Mucosa of descending colon (tissue), 3 donors: ENCODE measurements around the gene MIEF1. TPM values are rescaled to one million over a fixed set of nuclear protein-coding genes. Genes with fewer than 3 reads are reported as not detected.

ENCODE experiments used
- ATAC-seq: fragments of 200-7000 bp; cut with Tn5 transposase; one replicate; pipeline ENCODE4 v1.9.1; 2020; ENCODE audit warnings: mild to moderate bottlenecking, moderate library complexity
- DNase-seq, 3 donors: peaks; one replicate each; pipeline ENCODE4 v3.0.0-alpha.2; 2020
- H3K36me3 ChIP-seq: fragments of 200-600 bp; one replicate; pipeline ENCODE4 v1.8.0; 2021; ENCODE audit warnings: low read depth, mild to moderate bottlenecking
- H3K4me1 ChIP-seq: fragments of 200-600 bp; one replicate; pipeline ENCODE4 v1.8.0; 2021; ENCODE audit warnings: low read depth, mild to moderate bottlenecking
- H3K4me3 ChIP-seq: fragments of 200-600 bp; one replicate; pipeline ENCODE4 v1.8.0; 2021; ENCODE audit warnings: mild to moderate bottlenecking
- H3K9me3 ChIP-seq: fragments of 200-600 bp; one replicate; pipeline ENCODE4 v1.8.0; 2021; ENCODE audit warnings: mild to moderate bottlenecking
- CTCF ChIP-seq: fragments of 200-600 bp; IDR thresholded peaks from one replicate; pipeline ENCODE4 v1.8.0; 2022; ENCODE audit warnings: antibody characterized with exemption, mild to moderate bottlenecking
- intact Hi-C, 2 donors: fragments of 100-400 bp; cut with DNase I in 1 of 2; cut with micrococcal nuclease in 1 of 2; formaldehyde crosslinking; loops; one replicate each; pipeline versions ENCODE4 v1.11.0 to v1.11.1; 2022; cut with DNase I, micrococcal nuclease
- total RNA-seq, 3 donors: library from RNA; stranded (reverse); fragmentation: NEBNext Ultra II Directional in 2 of 3; extraction: Animal tissue kit (Norgen Biotek cat#: 25700) in 2 of 3; gene quantifications; one replicate each; pipeline versions ENCODE4 v1.2.1 to v1.2.4, GENCODE V29; 2021 to 2023
- donor health status: DM: no; HTN: no; CAD: no; lungs with moderate emphysema.
- donor health status: DM: no; HTN: no; CAD: no.
- donor health status: DM: no; HTN: yes; CAD: no.

MIEF1 gene
- total RNA-seq, 3 donors from 2014 or later, result 29.8 to 38.4 (median 34.0) TPM

GRCh38 chr22:39530692-39531331 is 28.7 kb downstream of the MIEF1 start:
- no peaks in the 10 kb centered on the region for H3K36me3 ChIP-seq
- intact Hi-C loops, result loop anchor here in 1 of 2 donors (10.0 kb wide), 1 partner anchor 814 kb away; the partner anchor contains the start of gene ADSL
- no peak for ATAC-seq
- DNase-seq, result peak in 1 of 3 donors; percentile 52
- TF ChIP-seq CTCF, result no peak
- peaks cover 57% of the 10 kb centered on the region for H3K4me1 ChIP-seq
- H3K9me3 ChIP-seq, result no peaks in the 10 kb centered on the region
- H3K4me3 ChIP-seq, result no peak overlapping the region

- peaks cover 52% of the 10 kb centered on the region for H3K4me1 ChIP-seq
Measured at GRCh38 chr22:39532215-39533073, 30.4 kb downstream of the MIEF1 start, which contains the start of gene RPS19BP1. RPS19BP1 (minus strand) TSS chr22:39532748; CDS start chr22:39532738, 10 bp downstream.

GRCh38 chr22:39534092-39534506 is 32.0 kb downstream of the MIEF1 start:
- DNase-seq, result peak in 2 of 3 donors; percentile 48 to 65
- TF ChIP-seq CTCF, result no peak
- no peak overlapping the region for H3K4me3 ChIP-seq
- no peak for ATAC-seq
- intact Hi-C loops, result loop anchor here in 1 of 2 donors (10.0 kb wide), 1 partner anchor 811 kb away; the partner anchor contains the start of gene ADSL
- H3K36me3 ChIP-seq, result no peaks in the 10 kb centered on the region
- peaks cover 35% of the 10 kb centered on the region for H3K4me1 ChIP-seq
- no peaks in the 10 kb centered on the region for H3K9me3 ChIP-seq

More at GRCh38 chr22:39532215-39533073, 30.4 kb downstream of the MIEF1 start, which contains the start of gene RPS19BP1:
- DNase-seq (peak; percentile 99 to 100 (median 100)), ATAC-seq (peak; percentile 84)
- no peaks in the 10 kb centered on the region for H3K36me3 ChIP-seq
- intact Hi-C loops, result loop anchor here in 1 of 2 donors (10.0 kb wide), 1 partner anchor 812 kb away; the partner anchor contains the start of gene ADSL
- peak; percentile 15 for TF ChIP-seq CTCF
- no peaks in the 10 kb centered on the region for H3K9me3 ChIP-seq
- H3K4me3 ChIP-seq, result peak within 1 kb of the TSS; percentile 86

GRCh38 chr22:39534591-39535356 is 32.7 kb downstream of the MIEF1 start:
- H3K4me1 ChIP-seq, result peaks cover 28% of the 10 kb centered on the region
- H3K9me3 ChIP-seq, result no peaks in the 10 kb centered on the region
- H3K4me3 ChIP-seq, result no peak overlapping the region
- intact Hi-C loops, result loop anchor here (5.0 to 10.0 kb wide), 3 partner anchors 488 to 810 kb away; partner anchors contain the start of gene ADSL (in 1 of the 2)
- no peaks in the 10 kb centered on the region for H3K36me3 ChIP-seq
- peak; percentile 81 for TF ChIP-seq CTCF
- ATAC-seq (peak; percentile 45), DNase-seq (peak; percentile 86 to 96 (median 89))

GRCh38 chr22:39535357-39535725 is 33.3 kb downstream of the MIEF1 start:
- TF ChIP-seq CTCF, result no peak
- intact Hi-C loops, result loop anchor here (5.0 to 10.0 kb wide), 3 partner anchors 487 to 809 kb away; partner anchors contain the start of gene ADSL (in 1 of the 2)
- DNase-seq (no peak), ATAC-seq (no peak)
- Histone ChIP-seq H3K9me3 (no peaks in the 10 kb centered on the region), H3K4me1 (peaks cover 23% of the 10 kb centered on the region), H3K4me3 (no peak overlapping the region), H3K36me3 (no peaks in the 10 kb centered on the region)
